HG03196 (cell line): ENCODE measurements around the gene ACCSL.
A peak's percentile ranks its signal among the peaks of the same experiment; 100 is the strongest.

ENCODE experiments used
- ATAC-seq: cut with Tn5 transposase; IDR thresholded peaks from one replicate; pipeline ENCODE4 v1.9.1; 2021; ENCODE audit not compliant: unreplicated experiment

The ACCSL gene

GRCh38 chr11:44095506-44096359, 48.0 kb downstream of the ACCSL start, which contains the start of gene EXT2:
Gene EXT2, plus strand, starts transcription at chr11:44095678. Its CDS starts 12,035 bp downstream, at chr11:44107713.
- ATAC-seq: peak; percentile 93

- peak; percentile 7 for ATAC-seq
These were observed 48.8 kb downstream of the ACCSL start for GRCh38 chr11:44096360-44097185.

- ATAC-seq: no peak
These were observed 50.0 kb downstream of the ACCSL start for GRCh38 chr11:44097821-44098220.

GRCh38 chr11:44101098-44101497, 53.3 kb downstream of the ACCSL start:
- ATAC-seq: no peak

GRCh38 chr11:44104481-44105294, 56.9 kb downstream of the ACCSL start:
- no peak for ATAC-seq

- no peak for ATAC-seq
These were observed 60.5 kb downstream of the ACCSL start for GRCh38 chr11:44108260-44108659.
